DND-41 (cell line): Measurements from ENCODE around the gene CCR1.

ENCODE experiments used
- EZH2 ChIP-seq: IDR thresholded peaks from 3 replicates; pipeline ENCODE4 v1.6.1; 2012; ENCODE audit warnings: borderline replicate concordance, low read depth, mild to moderate bottlenecking, moderate library complexity, low read length, inconsistent platforms; ENCODE audit not compliant: severe bottlenecking
- TF ChIP-seq, protein P1 (sequence below): IDR thresholded peaks from 2 replicates; pipeline ENCODE4 v1.5.1; 2012; ENCODE audit warnings: borderline replicate concordance, low read length, moderate library complexity, mild to moderate bottlenecking; ENCODE audit not compliant: poor library complexity, severe bottlenecking; ENCODE audit errors: extremely low read depth

DNA sequence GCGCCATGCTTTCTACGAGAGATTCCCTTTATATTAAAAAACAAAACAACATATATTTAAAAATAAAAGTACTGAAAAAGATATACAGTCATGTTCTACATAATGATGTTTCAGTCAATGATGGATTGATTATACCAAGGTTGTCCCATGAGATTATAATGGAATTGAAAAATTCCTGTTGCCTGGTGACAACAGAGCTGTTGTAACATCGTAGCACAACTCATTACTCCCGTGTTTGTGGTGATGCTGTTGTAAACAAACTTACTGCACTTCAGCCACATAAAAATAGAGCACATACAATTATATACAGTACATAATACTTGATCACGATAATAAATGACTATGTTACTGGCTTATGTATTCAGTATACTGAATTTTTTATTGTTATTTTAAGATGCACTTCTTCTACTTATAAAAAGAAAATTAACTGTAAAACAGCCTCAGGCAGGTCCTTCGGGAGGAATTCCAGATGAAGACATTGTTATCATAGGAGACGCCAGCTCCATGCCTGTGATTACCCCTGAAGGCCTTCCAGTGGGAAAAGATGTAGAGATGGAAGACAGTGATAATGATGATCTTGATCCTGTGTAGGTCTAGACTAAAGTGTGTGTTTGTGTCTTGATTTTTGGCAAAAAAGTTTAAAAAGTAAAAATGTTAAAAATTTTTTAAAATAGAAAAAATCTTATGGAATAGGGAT, 11.7 kb downstream of the CCR1 start:
- TF ChIP-seq, protein P1, sequence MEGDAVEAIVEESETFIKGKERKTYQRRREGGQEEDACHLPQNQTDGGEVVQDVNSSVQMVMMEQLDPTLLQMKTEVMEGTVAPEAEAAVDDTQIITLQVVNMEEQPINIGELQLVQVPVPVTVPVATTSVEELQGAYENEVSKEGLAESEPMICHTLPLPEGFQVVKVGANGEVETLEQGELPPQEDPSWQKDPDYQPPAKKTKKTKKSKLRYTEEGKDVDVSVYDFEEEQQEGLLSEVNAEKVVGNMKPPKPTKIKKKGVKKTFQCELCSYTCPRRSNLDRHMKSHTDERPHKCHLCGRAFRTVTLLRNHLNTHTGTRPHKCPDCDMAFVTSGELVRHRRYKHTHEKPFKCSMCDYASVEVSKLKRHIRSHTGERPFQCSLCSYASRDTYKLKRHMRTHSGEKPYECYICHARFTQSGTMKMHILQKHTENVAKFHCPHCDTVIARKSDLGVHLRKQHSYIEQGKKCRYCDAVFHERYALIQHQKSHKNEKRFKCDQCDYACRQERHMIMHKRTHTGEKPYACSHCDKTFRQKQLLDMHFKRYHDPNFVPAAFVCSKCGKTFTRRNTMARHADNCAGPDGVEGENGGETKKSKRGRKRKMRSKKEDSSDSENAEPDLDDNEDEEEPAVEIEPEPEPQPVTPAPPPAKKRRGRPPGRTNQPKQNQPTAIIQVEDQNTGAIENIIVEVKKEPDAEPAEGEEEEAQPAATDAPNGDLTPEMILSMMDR, result no peak
- no peak for TF ChIP-seq EZH2
